Measurements from ENCODE around the gene TMUB1.

The TMUB1 gene

DNA sequence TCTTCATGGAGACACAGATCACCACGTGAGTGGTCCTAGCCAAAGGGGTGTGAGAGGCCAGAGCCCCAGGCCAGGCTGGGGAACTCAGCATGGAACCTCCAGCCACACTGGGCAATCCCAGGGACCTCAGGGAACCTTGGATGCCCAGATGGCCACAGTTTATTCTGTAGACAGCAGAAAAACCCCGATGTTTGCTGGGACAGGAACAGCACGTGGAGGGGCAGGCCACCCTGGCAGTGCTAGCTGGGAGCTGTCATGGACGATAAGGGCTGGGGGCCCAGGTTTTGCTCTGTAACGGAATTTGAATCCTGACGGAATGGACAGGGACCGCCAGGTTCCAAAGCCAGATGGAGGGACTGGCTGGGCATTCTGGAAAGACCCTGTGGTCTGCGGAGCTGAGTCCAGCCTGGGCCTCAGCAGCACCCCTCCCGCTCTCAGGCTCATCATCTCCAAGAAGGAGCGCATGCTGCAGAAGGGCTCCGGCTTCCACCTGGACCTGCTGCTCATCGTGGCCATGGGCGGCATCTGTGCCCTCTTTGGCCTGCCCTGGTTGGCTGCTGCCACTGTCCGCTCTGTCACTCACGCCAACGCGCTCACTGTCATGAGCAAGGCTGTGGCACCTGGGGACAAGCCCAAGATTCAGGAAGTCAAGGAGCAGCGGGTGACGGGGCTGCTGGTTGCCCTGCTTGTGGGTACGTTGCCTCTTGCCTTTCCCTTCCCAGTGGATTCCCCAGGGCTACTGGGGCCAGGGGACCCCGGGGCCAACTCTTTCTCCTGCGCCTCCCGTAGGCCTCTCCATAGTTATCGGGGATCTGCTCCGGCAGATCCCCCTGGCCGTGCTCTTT, 8.3 kb downstream of the TMUB1 start:
- Histone ChIP-seq H2AFZ (ENCODE audit: low read length) (no peak overlapping the region), H2BK120ac (ENCODE audit: low read depth, low read length) (no peak overlapping the region), H4K91ac (ENCODE audit: low read depth, low read length, poor library complexity) (no peak overlapping the region), H3K14ac (ENCODE audit: low read length) (no peak overlapping the region), H2AK5ac (ENCODE audit: low read depth, low read length) (no peak overlapping the region), H3K79me1 (ENCODE audit: low read depth, low read length) (peaks cover 7% of the 10 kb centered on the region), H3K4ac (ENCODE audit: low read length) (no peak overlapping the region), H3K4me1 (ENCODE audit: control insufficient read depth in 2 of 2, insufficient read depth in 1 of 2, low read depth in 1 of 2, low read length in 2 of 2) (peaks cover 12 to 13% of the 10 kb centered on the region in 2 donors), H3K23ac (ENCODE audit: low read depth, low read length, poor library complexity) (peak overlapping the region; percentile 65), H3K27ac (replicated peaks; ENCODE audit: low read length) (no peak overlapping the region), H3K4me3 (ENCODE audit: low read length in 2 of 2) (no peak overlapping the region), H3K36me3 (replicated peaks in 1 of 2; ENCODE audit: control insufficient read depth in 2 of 2, insufficient read depth in 2 of 2, low read length in 2 of 2) (peaks cover 42 to 92% of the 10 kb centered on the region in 2 donors), H3K18ac (ENCODE audit: low read length) (no peak overlapping the region), H2BK12ac (ENCODE audit: low read length) (no peak overlapping the region), H3K9ac (ENCODE audit: low read depth, low read length, poor library complexity) (no peak overlapping the region), H2BK15ac (ENCODE audit: low read length) (no peak overlapping the region), H3K9me3 (replicated peaks in 1 of 2; ENCODE audit: control insufficient read depth in 2 of 2, insufficient read depth in 1 of 2, low read depth in 1 of 2, low read length in 2 of 2) (peaks cover 0 to 3% of the 10 kb centered on the region in 2 donors), H3K27me3 (ENCODE audit: control insufficient read depth in 3 of 3, insufficient read depth in 3 of 3, low read depth in 1 of 3, low read length in 3 of 3) (no peaks in the 10 kb centered on the region), H2BK5ac (ENCODE audit: low read length) (no peak overlapping the region), H3K4me2 (ENCODE audit: insufficient read depth, low read length, poor library complexity, severe bottlenecking) (no peak overlapping the region), H4K8ac (ENCODE audit: low read depth, low read length) (no peak overlapping the region)
- DNase-seq (ENCODE audit: low spot score), result no peak
- no CpG with 5 or more reads among the region's 26 CpGs for WGBS, 2 donors (ENCODE audit: extremely low coverage in 2 of 2, insufficient read length in 2 of 2, insufficient replicate concordance in 1 of 2)

DNA sequence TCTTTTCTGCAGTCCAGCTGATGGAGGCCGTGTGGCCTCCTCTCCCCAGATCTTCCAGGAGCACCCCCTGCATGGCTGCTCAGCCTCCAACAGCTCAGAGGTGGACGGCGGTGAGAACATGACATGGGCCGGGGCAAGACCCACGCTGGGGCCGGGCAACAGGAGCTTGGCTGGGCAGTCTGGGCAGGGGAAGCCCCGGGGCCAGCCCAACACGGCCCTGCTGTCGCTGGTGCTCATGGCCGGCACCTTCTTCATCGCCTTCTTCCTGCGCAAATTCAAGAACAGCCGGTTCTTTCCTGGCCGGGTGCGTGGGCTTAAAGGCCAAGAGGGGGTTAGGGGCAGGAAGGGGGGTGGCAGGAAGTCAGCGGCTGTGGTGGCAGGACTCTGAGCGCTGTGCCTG, 9.3 kb downstream of the TMUB1 start:
- Histone ChIP-seq H3K36me3 (replicated peaks in 1 of 2; ENCODE audit: control insufficient read depth in 2 of 2, insufficient read depth in 2 of 2, low read length in 2 of 2) (peaks cover 45 to 96% of the 10 kb centered on the region in 2 donors), H3K27me3 (ENCODE audit: control insufficient read depth in 3 of 3, insufficient read depth in 3 of 3, low read depth in 1 of 3, low read length in 3 of 3) (no peaks in the 10 kb centered on the region), H2AFZ (ENCODE audit: low read length) (no peak overlapping the region), H3K18ac (ENCODE audit: low read length) (no peak overlapping the region), H2BK12ac (ENCODE audit: low read length) (no peak overlapping the region), H3K9me3 (replicated peaks in 1 of 2; ENCODE audit: control insufficient read depth in 2 of 2, insufficient read depth in 1 of 2, low read depth in 1 of 2, low read length in 2 of 2) (peaks cover 0 to 3% of the 10 kb centered on the region in 2 donors), H2BK15ac (ENCODE audit: low read length) (no peak overlapping the region), H2BK5ac (ENCODE audit: low read length) (peak overlapping the region; percentile 21), H3K4ac (ENCODE audit: low read length) (no peak overlapping the region), H4K91ac (ENCODE audit: low read depth, low read length, poor library complexity) (no peak overlapping the region), H3K27ac (replicated peaks; ENCODE audit: low read length) (no peak overlapping the region), H2BK120ac (ENCODE audit: low read depth, low read length) (no peak overlapping the region), H3K23ac (ENCODE audit: low read depth, low read length, poor library complexity) (no peak overlapping the region), H3K14ac (ENCODE audit: low read length) (no peak overlapping the region), H3K4me1 (ENCODE audit: control insufficient read depth in 2 of 2, insufficient read depth in 1 of 2, low read depth in 1 of 2, low read length in 2 of 2) (peaks cover 4 to 7% of the 10 kb centered on the region in 2 donors), H3K9ac (ENCODE audit: low read depth, low read length, poor library complexity) (no peak overlapping the region), H3K4me2 (ENCODE audit: insufficient read depth, low read length, poor library complexity, severe bottlenecking) (no peak overlapping the region), H4K8ac (ENCODE audit: low read depth, low read length) (no peak overlapping the region), H2AK5ac (ENCODE audit: low read depth, low read length) (no peak overlapping the region), H3K4me3 (ENCODE audit: low read length in 2 of 2) (no peak overlapping the region), H3K79me1 (ENCODE audit: low read depth, low read length) (no peaks in the 10 kb centered on the region)
- no CpG with 5 or more reads among the region's 17 CpGs for WGBS, 2 donors (ENCODE audit: extremely low coverage in 2 of 2, insufficient read length in 2 of 2, insufficient replicate concordance in 1 of 2)
- DNase-seq (ENCODE audit: low spot score), result no peak

DNA sequence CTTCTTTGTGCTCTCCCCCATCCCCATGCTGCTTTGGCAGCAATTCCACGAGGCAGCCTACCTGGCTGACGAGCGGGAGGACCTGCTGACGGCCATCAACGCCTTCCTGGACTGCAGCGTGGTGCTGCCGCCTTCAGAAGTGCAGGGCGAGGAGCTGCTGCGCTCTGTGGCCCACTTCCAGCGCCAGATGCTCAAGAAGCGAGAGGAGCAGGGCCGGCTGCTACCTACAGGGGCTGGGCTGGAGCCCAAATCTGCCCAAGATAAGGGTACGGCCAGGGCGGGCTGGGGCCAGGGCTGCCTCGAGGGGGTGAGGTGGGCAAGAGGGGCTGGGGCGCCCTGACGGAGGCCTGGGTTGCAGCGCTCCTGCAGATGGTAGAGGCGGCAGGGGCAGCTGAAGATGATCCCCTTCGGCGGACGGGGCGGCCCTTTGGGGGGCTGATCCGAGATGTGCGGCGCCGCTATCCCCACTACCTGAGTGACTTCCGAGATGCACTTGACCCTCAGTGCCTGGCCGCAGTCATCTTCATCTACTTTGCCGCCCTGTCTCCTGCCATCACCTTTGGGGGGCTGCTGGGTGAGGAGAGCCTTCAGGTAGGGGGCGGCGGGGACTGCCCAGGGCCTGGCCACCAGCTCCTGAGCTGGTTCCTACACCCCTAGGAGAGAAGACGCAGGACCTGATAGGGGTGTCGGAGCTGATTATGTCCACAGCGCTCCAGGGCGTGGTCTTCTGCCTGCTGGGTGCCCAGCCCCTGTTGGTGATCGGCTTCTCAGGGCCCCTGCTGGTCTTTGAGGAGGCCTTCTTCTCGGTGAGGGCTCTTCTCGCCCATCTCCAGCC, 12.0 kb downstream of the TMUB1 start:
- no peak overlapping the region for H3K9ac ChIP-seq (ENCODE audit: low read depth, low read length, poor library complexity)
- no CpG with 5 or more reads among the region's 39 CpGs for WGBS, 2 donors (ENCODE audit: extremely low coverage in 2 of 2, insufficient read length in 2 of 2, insufficient replicate concordance in 1 of 2)
- no peak for DNase-seq (ENCODE audit: low spot score)
- H3K4ac ChIP-seq (ENCODE audit: low read length), result no peak overlapping the region
- H3K4me1 ChIP-seq (ENCODE audit: control insufficient read depth in 2 of 2, insufficient read depth in 1 of 2, low read depth in 1 of 2, low read length in 2 of 2), result peaks cover 0 to 4% of the 10 kb centered on the region in 2 donors
- no peak overlapping the region for H2BK5ac ChIP-seq (ENCODE audit: low read length)
- peaks cover 55 to 95% of the 10 kb centered on the region in 2 donors for H3K36me3 ChIP-seq (replicated peaks in 1 of 2; ENCODE audit: control insufficient read depth in 2 of 2, insufficient read depth in 2 of 2, low read length in 2 of 2)
- no peak overlapping the region for H3K14ac ChIP-seq (ENCODE audit: low read length)
- H3K4me3 ChIP-seq (ENCODE audit: low read length in 2 of 2), result no peak overlapping the region
- H2AFZ ChIP-seq (ENCODE audit: low read length), result no peak overlapping the region
- H3K27ac ChIP-seq (replicated peaks; ENCODE audit: low read length), result no peak overlapping the region
- no peak overlapping the region for H3K18ac ChIP-seq (ENCODE audit: low read length)
- no peak overlapping the region for H2BK120ac ChIP-seq (ENCODE audit: low read depth, low read length)
- H2BK12ac ChIP-seq (ENCODE audit: low read length), result no peak overlapping the region
- H2AK5ac ChIP-seq (ENCODE audit: low read depth, low read length), result no peak overlapping the region
- no peak overlapping the region for H4K8ac ChIP-seq (ENCODE audit: low read depth, low read length)
- H3K23ac ChIP-seq (ENCODE audit: low read depth, low read length, poor library complexity), result peak overlapping the region; percentile 5
- H3K4me2 ChIP-seq (ENCODE audit: insufficient read depth, low read length, poor library complexity, severe bottlenecking), result no peak overlapping the region
- H2BK15ac ChIP-seq (ENCODE audit: low read length), result no peak overlapping the region
- no peaks in the 10 kb centered on the region for H3K79me1 ChIP-seq (ENCODE audit: low read depth, low read length)
- no peaks in the 10 kb centered on the region for H3K9me3 ChIP-seq (replicated peaks in 1 of 2; ENCODE audit: control insufficient read depth in 2 of 2, insufficient read depth in 1 of 2, low read depth in 1 of 2, low read length in 2 of 2)
- no peak overlapping the region for H4K91ac ChIP-seq (ENCODE audit: low read depth, low read length, poor library complexity)
- H3K27me3 ChIP-seq (ENCODE audit: control insufficient read depth in 3 of 3, insufficient read depth in 3 of 3, low read depth in 1 of 3, low read length in 3 of 3), result no peaks in the 10 kb centered on the region

DNA sequence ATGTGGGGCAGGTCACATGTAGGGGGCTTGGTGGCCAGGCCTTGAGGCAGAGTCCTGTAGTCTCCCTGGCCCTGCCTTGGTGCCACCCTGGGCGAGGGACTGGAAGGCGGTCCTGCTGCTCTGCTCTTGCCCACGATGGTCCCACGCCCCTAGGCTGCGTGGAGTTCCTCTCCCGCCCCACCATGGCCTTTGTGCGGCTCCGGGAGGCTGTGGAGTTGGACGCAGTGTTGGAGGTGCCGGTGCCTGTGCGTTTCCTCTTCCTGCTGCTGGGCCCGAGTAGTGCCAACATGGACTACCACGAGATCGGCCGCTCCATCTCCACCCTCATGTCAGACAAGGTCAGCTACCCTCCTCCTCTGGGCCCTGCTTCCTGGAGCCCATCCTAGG, 12.7 kb downstream of the TMUB1 start:
- H3K4me1 ChIP-seq (ENCODE audit: control insufficient read depth in 2 of 2, insufficient read depth in 1 of 2, low read depth in 1 of 2, low read length in 2 of 2), result no peaks in the 10 kb centered on the region
- H3K27ac ChIP-seq (replicated peaks; ENCODE audit: low read length), result no peak overlapping the region
- H3K18ac ChIP-seq (ENCODE audit: low read length), result no peak overlapping the region
- peaks cover 51 to 95% of the 10 kb centered on the region in 2 donors for H3K36me3 ChIP-seq (replicated peaks in 1 of 2; ENCODE audit: control insufficient read depth in 2 of 2, insufficient read depth in 2 of 2, low read length in 2 of 2)
- no peaks in the 10 kb centered on the region for H3K9me3 ChIP-seq (replicated peaks in 1 of 2; ENCODE audit: control insufficient read depth in 2 of 2, insufficient read depth in 1 of 2, low read depth in 1 of 2, low read length in 2 of 2)
- no peak for DNase-seq (ENCODE audit: low spot score)
- H4K8ac ChIP-seq (ENCODE audit: low read depth, low read length), result no peak overlapping the region
- no peak overlapping the region for H3K4ac ChIP-seq (ENCODE audit: low read length)
- no CpG with 5 or more reads among the region's 15 CpGs for WGBS, 2 donors (ENCODE audit: extremely low coverage in 2 of 2, insufficient read length in 2 of 2, insufficient replicate concordance in 1 of 2)
- no peak overlapping the region for H2BK15ac ChIP-seq (ENCODE audit: low read length)
- no peak overlapping the region for H4K91ac ChIP-seq (ENCODE audit: low read depth, low read length, poor library complexity)
- no peak overlapping the region for H2AFZ ChIP-seq (ENCODE audit: low read length)
- H3K27me3 ChIP-seq (ENCODE audit: control insufficient read depth in 3 of 3, insufficient read depth in 3 of 3, low read depth in 1 of 3, low read length in 3 of 3), result no peaks in the 10 kb centered on the region
- no peak overlapping the region for H3K9ac ChIP-seq (ENCODE audit: low read depth, low read length, poor library complexity)
- H3K4me3 ChIP-seq (ENCODE audit: low read length in 2 of 2), result peak overlapping the region in 1 of 2 donors; percentile 67
- H3K4me2 ChIP-seq (ENCODE audit: insufficient read depth, low read length, poor library complexity, severe bottlenecking), result no peak overlapping the region
- no peak overlapping the region for H2BK120ac ChIP-seq (ENCODE audit: low read depth, low read length)
- H3K79me1 ChIP-seq (ENCODE audit: low read depth, low read length), result no peaks in the 10 kb centered on the region
- H3K23ac ChIP-seq (ENCODE audit: low read depth, low read length, poor library complexity), result peak overlapping the region; percentile 14
- no peak overlapping the region for H3K14ac ChIP-seq (ENCODE audit: low read length)
- H2AK5ac ChIP-seq (ENCODE audit: low read depth, low read length), result no peak overlapping the region
- H2BK12ac ChIP-seq (ENCODE audit: low read length), result no peak overlapping the region
- no peak overlapping the region for H2BK5ac ChIP-seq (ENCODE audit: low read length)

Measured in neuronal stem cell (in vitro differentiated cells).